IPS-20b (cell line): ENCODE results near the gene PTH1R.
"Not testable (repeated sequence)": the region's sequence is repeated elsewhere in the genome, so short reads cannot be mapped to it uniquely, and the experiment has no call there.

Experiments
- H3K27ac ChIP-seq: one replicate; pipeline ENCODE4 v1.5.1; 2013; ENCODE audit warnings: low read length
- H3K27me3 ChIP-seq: 2 replicates; pipeline ENCODE4 v1.6.1; 2013; ENCODE audit warnings: mild to moderate bottlenecking, low read length, inconsistent platforms; ENCODE audit not compliant: insufficient read depth
- H3K36me3 ChIP-seq: 2 replicates; pipeline ENCODE4 v1.6.1; 2013; ENCODE audit warnings: low read depth, mild to moderate bottlenecking, inconsistent platforms, low read length, moderate library complexity; ENCODE audit not compliant: insufficient read depth
- H3K4me1 ChIP-seq: 2 replicates; pipeline ENCODE4 v1.6.1; 2013; ENCODE audit warnings: mild to moderate bottlenecking, control low read depth, inconsistent platforms, low read length, moderate library complexity; ENCODE audit not compliant: insufficient read depth
- H3K4me3 ChIP-seq: 2 replicates; pipeline ENCODE4 v1.5.1; 2013; ENCODE audit warnings: mild to moderate bottlenecking, low read length, inconsistent platforms
- H3K9ac ChIP-seq: 2 replicates; pipeline ENCODE4 v1.6.1; 2013; ENCODE audit warnings: low read depth, mild to moderate bottlenecking, inconsistent platforms, low read length, moderate library complexity
- H3K9me3 ChIP-seq: 2 replicates; pipeline ENCODE4 v1.6.1; 2013; ENCODE audit warnings: mild to moderate bottlenecking, low read depth, low read length, inconsistent platforms; ENCODE audit not compliant: insufficient read depth

PTH1R gene

DNA sequence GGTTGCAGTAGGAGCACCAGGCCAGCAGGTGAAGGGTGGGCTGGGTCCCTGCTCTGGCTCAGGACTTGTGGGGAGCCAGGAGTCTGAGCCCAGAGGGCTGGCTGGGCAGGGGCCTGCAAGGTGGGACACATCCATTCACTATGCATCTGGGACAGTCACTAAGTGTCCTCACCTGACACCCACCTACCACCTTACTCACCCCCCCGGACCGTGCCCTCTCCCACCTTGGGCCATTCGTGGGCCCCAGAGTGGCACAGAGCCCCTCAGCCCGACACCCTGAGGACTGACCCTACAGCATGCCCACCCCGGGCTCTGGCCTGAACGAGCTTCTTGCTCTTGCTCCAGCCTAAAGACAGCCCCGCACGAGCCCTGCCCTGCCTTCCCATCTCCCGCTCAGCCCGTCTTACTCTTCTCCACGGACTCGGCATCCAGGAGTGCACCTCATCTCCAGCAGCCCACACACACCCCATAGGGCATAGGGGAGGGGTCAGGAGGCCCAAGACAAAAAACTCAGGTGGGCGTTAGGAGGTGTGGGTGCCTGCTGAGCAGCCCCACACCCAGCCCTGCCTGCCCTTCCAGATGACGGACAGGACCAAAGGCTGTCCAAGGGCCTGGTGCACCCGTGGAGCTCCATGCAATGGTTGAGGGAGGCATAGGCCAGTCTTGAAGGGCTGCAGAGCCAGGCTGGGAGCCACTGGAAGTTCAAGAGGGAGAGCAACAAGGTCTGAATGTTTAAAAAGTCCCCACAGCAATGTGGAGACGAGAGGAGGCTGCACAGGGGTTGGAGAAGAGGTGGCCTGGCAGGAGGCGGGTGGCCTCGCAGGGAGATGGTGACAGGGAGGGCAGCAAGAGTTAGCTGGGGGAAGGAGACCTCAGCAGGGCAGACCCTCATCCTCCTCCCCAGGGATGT, 27.0 kb downstream of the PTH1R start:
- H3K9ac ChIP-seq = no peak overlapping the region
- no peaks in the 10 kb centered on the region for H3K27me3 ChIP-seq
- H3K9me3 ChIP-seq = no peaks in the 10 kb centered on the region
- H3K27ac ChIP-seq = no peak overlapping the region
- no peak overlapping the region for H3K4me3 ChIP-seq
- H3K36me3 ChIP-seq = no peaks in the 10 kb centered on the region
- H3K4me1 ChIP-seq = no peaks in the 10 kb centered on the region

DNA sequence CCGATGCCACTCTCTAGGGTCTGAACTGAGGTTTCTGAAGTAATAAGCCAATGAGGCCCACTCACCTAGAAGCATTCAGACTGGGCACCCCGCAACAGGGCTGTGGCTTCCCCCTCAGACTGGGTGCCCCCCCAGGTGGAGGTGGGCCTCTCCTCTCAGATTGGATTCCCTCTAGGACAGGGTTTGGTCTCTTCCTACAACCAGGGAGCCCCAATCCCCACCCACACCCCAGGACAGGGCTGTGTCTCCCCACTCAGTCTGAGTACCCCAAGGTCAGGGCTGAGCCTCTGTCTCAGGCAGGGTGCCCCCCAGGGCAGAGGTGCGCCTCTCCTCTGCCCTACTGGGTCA, 27.7 kb downstream of the PTH1R start:
- Histone ChIP-seq H3K9ac (no peak overlapping the region), H3K36me3 (no peaks in the 10 kb centered on the region), H3K9me3 (no peaks in the 10 kb centered on the region), H3K27me3 (no peaks in the 10 kb centered on the region), H3K4me1 (no peaks in the 10 kb centered on the region), H3K4me3 (no peak overlapping the region), H3K27ac (no peak overlapping the region)

DNA sequence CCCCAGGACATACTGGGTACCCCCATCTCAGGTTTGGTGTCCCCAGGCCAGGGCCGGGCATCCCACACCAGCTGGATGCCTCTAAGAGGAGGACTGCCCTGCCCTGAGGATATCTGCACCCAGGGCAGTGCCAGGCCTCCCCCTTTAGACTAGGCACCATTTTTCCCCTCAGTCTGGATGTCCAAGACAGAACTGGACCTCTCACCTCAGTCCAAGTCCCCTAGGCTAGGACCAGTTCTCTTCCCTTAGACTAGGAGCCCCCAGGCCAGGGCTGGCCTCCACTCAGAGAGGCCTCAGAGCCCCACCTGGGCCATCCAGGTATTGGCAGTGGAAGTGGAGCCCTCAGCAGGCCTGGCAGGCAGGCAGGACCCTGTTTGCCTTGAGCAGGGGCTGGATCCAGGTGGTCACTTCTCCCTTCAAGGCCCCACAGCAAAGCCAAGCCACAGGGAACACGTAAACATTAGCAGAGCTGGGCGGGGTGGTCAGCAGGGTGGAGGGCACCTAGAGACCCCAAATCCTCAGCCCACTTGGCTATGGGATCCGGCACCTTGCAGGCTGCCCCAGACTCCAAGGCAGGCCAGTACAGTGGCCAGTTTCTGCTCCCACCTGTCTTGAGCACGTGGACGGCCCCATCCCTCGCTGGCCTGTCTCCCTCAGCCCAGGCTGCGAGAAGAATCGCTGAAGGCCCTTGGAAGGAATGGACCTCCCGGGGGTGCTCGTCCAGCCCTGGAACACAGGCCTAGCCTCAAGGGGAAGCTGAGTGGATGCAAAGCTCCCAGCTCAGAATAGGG, 28.3 kb downstream of the PTH1R start:
- H3K4me1 ChIP-seq = no peaks in the 10 kb centered on the region
- no peak overlapping the region for H3K9ac ChIP-seq
- no peaks in the 10 kb centered on the region for H3K9me3 ChIP-seq
- no peak overlapping the region for H3K27ac ChIP-seq
- H3K4me3 ChIP-seq = no peak overlapping the region
- H3K27me3 ChIP-seq = no peaks in the 10 kb centered on the region
- no peaks in the 10 kb centered on the region for H3K36me3 ChIP-seq

DNA sequence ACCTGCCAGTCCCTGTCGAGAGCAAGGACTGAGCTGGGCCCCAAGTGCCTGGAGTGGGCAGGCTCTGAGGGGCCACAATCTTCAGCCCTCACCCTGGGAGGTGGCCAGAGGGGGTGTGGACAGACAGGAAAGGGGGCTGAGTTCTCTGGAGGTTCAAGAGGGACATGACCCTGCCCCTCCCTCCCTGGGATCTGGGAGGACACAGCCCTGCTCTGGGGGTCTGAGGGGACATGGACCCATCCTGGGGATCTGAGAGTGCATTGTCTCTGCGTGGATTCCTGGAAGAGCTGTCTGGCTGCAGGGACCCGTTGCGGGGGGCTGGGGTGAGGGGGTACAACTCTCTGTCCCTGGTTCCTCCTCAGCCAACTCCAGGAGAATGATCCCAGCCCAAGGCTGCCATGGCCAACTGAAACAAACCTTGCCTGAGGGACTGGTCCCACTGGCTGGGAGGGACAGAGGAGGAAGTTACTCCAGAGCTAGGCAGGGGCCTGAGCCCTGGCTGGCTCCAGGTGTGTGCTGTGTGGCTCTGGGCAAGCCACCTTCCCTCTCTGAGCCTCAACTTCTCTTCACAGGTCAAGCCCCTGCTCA, 29.0 kb downstream of the PTH1R start:
- H3K27me3 ChIP-seq = no peaks in the 10 kb centered on the region
- H3K36me3 ChIP-seq = no peaks in the 10 kb centered on the region
- H3K9ac ChIP-seq = no peak overlapping the region
- no peaks in the 10 kb centered on the region for H3K9me3 ChIP-seq
- no peaks in the 10 kb centered on the region for H3K4me1 ChIP-seq
- no peak overlapping the region for H3K4me3 ChIP-seq
- H3K27ac ChIP-seq = no peak overlapping the region

DNA sequence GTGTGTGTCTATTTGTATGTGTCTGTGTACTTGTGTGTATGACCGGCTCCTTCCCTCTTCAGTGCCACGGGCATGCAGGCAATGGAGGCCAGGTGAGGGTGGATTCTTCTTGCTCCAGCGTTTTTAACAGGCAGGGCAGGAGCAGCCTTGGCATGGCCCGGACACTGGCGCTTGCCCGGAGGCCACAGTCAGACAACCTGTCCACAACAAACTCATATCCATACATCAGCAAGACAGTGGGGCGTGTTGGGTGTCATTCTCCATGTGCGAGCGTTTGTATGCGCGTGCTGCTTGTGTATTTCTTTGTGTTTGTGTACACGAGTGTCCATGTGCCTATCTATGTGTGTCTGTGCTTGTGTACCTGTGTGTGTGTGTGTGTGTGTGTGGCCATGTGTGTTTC, 29.8 kb downstream of the PTH1R start:
- no peaks in the 10 kb centered on the region for H3K4me1 ChIP-seq
- no peak overlapping the region for H3K27ac ChIP-seq
- H3K36me3 ChIP-seq = no peaks in the 10 kb centered on the region
- no peaks in the 10 kb centered on the region for H3K27me3 ChIP-seq
- H3K4me3 ChIP-seq = no peak overlapping the region
- no peak overlapping the region for H3K9ac ChIP-seq
- no peaks in the 10 kb centered on the region for H3K9me3 ChIP-seq

DNA sequence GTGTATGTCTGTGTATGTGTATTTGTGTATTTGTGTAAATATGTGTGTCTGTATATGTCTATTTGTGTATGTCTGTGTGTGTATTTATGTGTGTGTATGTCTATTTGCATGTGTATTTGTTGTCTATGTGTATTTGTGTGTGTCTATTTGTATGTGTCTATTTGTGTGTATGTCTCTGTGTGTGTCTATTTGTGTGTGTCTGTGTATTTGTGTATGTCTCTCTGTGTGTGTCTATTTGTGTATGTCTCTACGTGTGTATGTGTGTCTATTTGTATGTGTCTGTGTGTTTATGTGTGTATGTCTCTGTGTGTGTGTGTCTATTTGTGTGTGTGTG, 30.4 kb downstream of the PTH1R start:
- no peak overlapping the region for H3K27ac ChIP-seq
- H3K9me3 ChIP-seq = no peaks in the 10 kb centered on the region
- no peak overlapping the region for H3K9ac ChIP-seq
- no peak overlapping the region for H3K4me3 ChIP-seq
- no peaks in the 10 kb centered on the region for H3K4me1 ChIP-seq
- no peaks in the 10 kb centered on the region for H3K36me3 ChIP-seq
- no peaks in the 10 kb centered on the region for H3K27me3 ChIP-seq

DNA sequence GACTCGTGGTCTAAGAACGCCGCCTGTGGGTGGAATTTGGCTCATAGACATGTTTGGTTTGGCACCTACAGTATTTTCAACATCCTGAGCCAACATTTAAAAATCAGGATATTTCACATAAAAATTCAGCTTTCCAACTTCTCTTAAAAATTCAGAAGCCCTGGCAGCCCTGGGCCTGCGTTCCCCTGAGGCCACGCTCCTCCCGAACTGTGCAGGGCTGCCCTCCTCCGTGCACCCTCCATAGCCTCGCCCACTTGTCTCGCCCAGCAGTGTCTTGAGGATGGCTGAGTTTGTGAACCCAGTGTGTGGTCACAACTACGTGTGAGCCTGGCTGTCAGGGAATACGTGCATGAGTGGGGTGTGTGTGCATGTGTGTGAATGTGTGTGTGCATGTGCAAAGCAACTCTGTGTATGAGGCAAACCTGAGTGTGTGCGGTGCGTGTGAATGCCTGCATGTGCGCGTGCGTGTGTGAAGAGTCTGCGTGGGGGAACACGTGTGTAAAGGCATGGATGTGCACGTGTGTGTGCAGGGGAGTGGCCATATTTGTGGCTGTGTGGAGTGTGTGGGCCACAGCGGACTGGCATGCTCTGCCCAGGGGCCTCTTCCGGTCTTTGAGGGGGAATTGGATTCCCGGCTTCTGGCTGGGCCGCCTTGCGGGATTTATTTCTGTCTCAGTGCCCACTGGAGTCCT, 30.9 kb downstream of the PTH1R start:
- H3K9me3 ChIP-seq = no peaks in the 10 kb centered on the region
- H3K27ac ChIP-seq = no peak overlapping the region
- H3K4me1 ChIP-seq = no peaks in the 10 kb centered on the region
- H3K36me3 ChIP-seq = no peaks in the 10 kb centered on the region
- no peaks in the 10 kb centered on the region for H3K27me3 ChIP-seq
- H3K9ac ChIP-seq = no peak overlapping the region
- H3K4me3 ChIP-seq = no peak overlapping the region

DNA sequence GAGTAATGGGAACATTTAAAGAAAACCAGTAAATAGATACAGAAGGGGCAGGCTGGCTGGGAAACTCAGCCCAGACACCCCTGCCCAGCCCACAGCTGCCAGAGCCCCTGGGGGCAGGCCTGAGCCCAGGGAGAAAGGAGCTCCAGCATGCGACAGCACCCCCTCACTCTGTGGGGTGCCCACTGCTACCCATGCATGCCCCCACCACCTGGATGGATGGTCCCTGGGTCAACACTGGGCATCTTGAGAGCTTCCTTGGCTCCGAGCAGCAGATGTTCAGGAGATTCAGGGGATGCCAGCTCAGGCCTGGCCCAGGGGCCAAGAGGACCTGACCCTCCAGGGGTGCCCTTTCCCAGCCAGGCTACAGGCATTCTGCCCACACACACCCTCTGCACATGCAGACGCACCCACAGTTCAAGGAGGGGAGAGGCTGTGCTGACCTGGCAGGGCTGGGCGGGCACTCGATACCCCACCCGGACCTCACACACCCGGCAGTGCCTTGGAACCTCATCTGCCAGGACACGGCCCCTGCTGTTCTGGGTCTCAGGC, 31.5 kb downstream of the PTH1R start:
- H3K4me1 ChIP-seq = no peaks in the 10 kb centered on the region
- H3K27me3 ChIP-seq = no peaks in the 10 kb centered on the region
- no peaks in the 10 kb centered on the region for H3K36me3 ChIP-seq
- H3K27ac ChIP-seq = no peak overlapping the region
- H3K9ac ChIP-seq = no peak overlapping the region
- no peak overlapping the region for H3K4me3 ChIP-seq
- H3K9me3 ChIP-seq = no peaks in the 10 kb centered on the region

DNA sequence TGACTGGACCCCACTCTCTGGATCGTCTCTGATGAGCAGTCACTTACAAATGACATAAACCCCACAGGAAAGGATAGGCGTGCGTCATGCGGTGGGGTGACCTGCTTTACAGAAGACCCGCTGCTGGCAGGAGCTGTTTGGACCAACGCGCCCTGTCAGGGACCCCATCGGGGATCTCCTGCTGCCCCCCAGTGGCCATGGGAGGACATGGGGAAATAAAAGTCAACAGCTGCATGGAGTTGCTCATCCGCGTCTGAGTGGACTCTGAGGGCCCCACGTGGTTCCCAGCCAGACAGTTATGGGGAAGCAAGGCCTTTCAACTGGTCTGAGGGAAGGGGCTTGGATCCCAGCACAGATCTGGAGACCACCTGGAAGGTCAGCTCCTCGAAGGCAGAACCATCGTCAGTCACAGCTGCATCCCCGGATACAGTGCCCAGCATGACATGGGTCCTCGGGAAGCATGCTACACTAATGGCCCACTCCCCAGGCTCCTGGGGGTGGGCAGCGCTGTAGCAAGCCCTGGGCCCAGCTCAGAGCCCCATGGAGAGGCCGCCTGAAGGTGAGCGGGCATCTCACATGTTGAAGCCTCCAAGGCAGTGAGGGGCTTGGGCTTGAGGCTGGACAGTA, 32.1 kb downstream of the PTH1R start:
- H3K27ac ChIP-seq = no peak overlapping the region
- H3K4me1 ChIP-seq = no peaks in the 10 kb centered on the region
- no peaks in the 10 kb centered on the region for H3K36me3 ChIP-seq
- no peak overlapping the region for H3K4me3 ChIP-seq
- no peak overlapping the region for H3K9ac ChIP-seq
- no peaks in the 10 kb centered on the region for H3K9me3 ChIP-seq
- no peaks in the 10 kb centered on the region for H3K27me3 ChIP-seq

DNA sequence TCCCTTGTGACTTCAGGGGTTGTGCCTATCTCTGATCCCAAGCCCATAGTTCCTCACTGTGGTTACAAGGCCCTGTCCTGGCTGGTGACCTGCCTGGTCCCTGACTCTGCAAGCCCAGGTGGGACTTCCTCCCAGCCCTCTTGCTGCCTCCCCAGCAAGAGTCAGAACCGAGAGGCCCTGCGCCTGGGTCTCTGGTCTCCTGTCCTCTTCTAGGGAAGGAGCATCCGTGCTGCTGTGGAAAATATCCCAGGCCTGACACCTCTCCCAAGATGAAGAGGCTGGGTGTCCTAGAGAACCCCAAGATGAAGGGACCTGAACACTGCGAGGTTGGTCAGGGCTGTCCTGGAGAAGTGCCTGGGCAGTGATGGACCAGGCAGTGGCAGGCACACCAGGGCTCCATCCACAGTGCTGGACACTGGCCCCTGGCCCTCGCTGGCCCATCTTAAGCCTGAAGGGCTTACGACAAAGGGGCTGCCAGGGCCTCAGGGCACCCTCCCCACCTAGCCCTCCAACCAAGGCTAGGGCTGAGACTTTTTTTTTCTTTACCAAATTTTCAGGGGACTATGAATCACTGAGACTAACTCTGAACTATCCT, 32.7 kb downstream of the PTH1R start:
- Histone ChIP-seq H3K9me3 (no peaks in the 10 kb centered on the region), H3K4me3 (no peak overlapping the region), H3K27me3 (no peaks in the 10 kb centered on the region), H3K27ac (no peak overlapping the region), H3K36me3 (no peaks in the 10 kb centered on the region), H3K4me1 (no peaks in the 10 kb centered on the region), H3K9ac (no peak overlapping the region)

DNA sequence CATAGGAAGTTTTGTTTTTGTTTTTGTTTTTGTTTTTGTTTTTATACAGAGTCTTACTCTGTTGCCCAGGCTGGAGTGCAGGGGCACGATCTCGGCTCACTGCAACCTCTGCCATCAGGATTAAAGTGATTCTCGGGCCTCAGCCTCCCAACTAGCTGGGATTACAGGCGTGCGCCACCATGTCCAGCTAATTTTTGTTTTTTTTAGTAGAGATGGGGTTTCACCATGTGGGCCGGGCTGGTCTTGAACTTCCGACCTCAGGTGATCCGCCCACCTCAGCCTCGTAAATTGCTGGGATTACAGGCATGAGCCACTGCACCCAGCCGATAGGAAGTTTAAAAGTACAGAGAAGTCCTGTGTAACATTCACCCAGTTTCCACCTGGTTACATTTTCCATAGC, 33.4 kb downstream of the PTH1R start:
- H3K9ac ChIP-seq, H3K36me3 ChIP-seq, H3K9me3 ChIP-seq, H3K27me3 ChIP-seq, H3K27ac ChIP-seq, H3K4me3 ChIP-seq, H3K4me1 ChIP-seq: not testable (repeated sequence)
